Sigmoid colon (tissue), 4 donors: ENCODE measurements around the gene DBI.

ENCODE experiments used
- CTCF ChIP-seq, 4 experiments: fragments of 450-650 bp in 3 of 4; fragments of 200-600 bp in 1 of 4; IDR thresholded peaks; one replicate each; pipeline ENCODE4 v1.5.1; 2016 to 2019; ENCODE audit warnings: antibody characterized with exemption in 4 of 4, mild to moderate bottlenecking in 3 of 4, moderate library complexity in 2 of 4
- EP300 ChIP-seq, 4 donors: sonication (generic); formaldehyde crosslinking; IDR thresholded peaks; one replicate each; pipeline ENCODE4 v1.6.1; 2017; ENCODE audit warnings: antibody characterized with exemption in 4 of 4

DNA sequence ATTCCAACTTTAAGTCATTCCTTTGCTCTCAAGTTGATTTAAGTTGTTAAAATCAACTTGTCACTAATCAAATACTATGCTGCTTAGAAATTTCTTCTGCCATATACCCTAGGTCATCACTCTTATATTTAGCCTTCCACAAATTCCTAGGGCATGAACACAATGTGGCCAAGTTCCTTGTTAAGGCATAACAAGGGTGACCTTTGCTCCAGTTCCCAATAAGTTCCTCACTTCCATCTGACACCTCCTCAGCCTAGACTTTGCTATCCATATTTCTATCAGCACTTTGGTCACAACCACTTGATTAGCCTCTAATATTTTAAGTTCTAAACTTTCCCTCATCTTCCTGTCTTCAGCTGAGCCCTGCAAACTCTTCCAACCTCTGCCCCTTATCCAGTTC, 55.0 kb downstream of the DBI start:
- TF ChIP-seq CTCF (IDR thresholded peaks at IDR 0.05) (no peak), EP300 (IDR thresholded peaks at IDR 0.05) (no peak)
